ENCODE data around the gene ST6GAL1.

Gene ST6GAL1

GRCh38 chr3:187024536-187025226 lies 94.4 kb downstream of the ST6GAL1 start:
- no peak for DNase-seq

DNA sequence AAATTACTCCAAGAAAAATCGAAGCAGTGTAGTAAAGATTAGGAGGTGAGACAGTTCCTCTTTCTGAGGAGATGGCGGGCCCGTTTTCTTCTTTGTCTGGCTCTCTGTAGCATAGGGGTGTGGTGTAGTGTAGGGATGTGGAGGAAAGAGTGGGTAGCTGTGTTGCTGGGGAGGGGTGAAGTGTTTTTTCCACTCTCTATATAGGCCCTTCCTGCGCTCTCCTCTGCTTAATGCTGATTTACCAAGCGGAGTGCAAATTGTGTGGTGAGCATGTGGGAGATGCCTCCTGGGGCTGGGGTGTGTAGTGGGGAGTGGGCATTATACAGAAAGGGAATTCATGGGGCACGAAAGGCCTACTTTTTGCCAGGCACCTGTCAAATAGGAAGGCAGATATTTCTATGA lies 94.9 kb downstream of the ST6GAL1 start:
- DNase-seq, result no peak

GRCh38 chr3:187025656-187026316 lies 95.5 kb downstream of the ST6GAL1 start:
- no peak for DNase-seq

DNA sequence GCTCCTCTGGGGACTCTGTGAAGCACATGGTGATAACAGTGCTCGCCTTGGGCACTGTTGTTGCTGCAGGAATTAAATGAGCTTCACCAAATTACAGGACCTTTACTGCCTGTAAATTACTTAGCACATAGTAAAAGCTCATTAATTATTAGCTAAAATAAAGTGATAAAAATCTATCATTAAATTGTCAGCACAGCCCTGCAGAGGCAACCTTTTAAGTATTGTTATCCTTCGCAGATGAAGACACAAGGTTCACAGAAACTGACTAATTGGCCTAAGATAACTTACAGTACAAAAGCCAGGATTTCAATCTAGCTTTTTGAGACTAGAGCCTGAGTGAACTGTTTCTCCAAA lies 96.0 kb downstream of the ST6GAL1 start:
- DNase-seq, result no peak

DNA sequence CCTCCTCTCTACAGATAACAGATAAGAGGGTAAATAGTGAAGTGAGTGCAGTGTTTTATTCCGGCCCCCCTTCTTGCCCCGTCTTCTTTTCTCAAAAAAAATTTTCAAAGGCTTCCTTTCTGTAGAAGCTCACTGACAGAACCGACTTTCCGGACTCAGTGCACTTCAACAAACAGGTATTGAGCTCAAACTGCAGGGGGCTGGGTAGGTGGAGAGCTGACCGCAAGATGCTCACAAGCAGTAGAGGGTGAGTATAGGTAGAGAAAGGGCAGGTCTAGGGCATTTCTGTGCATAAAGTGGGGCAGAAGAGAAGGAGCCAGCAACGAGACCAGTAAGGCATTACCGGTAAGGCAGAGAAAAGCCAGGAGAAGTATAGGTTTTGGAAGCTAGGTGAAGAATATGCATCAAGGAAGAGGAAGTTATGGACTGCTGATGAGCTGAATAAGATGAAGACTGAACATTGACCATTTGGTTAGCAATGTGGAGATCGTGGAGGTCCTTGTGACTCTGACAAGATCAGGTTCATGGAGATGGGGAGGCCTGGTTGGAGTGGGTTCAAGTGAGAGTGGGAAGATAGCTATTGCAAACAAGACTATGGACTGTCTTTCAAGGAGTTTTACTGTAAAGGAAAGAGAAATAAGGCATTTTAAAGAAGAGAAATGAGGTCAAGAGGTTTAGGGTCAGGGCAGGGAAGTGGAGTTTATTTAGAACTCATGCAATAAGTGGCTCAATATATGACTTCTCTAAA lies 97.4 kb downstream of the ST6GAL1 start:
- DNase-seq, result peak; percentile 49

GRCh38 chr3:187031934-187032333 lies 101.6 kb downstream of the ST6GAL1 start:
- no peak for DNase-seq

- DNase-seq, result no peak
Measured at GRCh38 chr3:187036394-187036793, 106.1 kb downstream of the ST6GAL1 start.

GRCh38 chr3:187039100-187039722 lies 108.9 kb downstream of the ST6GAL1 start:
- no peak for DNase-seq

DNA sequence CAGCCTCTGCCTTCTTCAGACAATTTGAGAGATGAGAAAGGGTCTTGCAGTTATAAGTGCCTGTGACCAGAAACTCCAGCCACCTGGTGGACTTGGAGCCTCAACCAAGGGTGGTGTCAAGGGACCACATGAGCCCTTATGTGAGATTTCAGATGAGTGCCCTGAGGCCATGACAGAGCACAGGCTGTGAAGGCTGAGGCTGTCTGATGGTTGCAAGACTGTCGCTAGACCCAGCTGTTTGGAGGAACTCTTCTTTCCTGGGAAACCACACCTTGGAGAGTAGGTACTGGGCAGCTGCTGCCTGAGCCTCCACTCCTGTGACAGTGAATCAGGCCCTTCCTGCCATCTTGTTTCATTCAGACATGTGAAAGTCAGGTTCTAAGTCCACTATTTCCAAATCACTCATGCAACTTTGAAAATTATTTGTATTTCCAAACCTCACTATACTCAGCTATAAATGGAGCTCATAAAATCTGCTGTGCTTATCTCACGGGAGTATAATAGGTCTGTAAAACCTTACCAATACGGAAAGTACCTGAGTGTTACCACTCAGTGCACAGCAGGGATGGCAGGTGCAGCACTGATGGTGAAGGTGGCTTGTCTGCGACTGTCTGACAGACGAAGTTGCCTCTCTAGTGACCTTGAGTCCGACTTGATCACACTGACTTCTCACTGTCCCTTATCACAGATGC lies 109.5 kb downstream of the ST6GAL1 start:
- DNase-seq, result no peak

GRCh38 chr3:187040516-187041361 lies 110.4 kb downstream of the ST6GAL1 start:
- DNase-seq, result no peak

- no peak for DNase-seq
Measured at GRCh38 chr3:187041362-187042307, 111.3 kb downstream of the ST6GAL1 start.

GRCh38 chr3:187042346-187042745 lies 112.0 kb downstream of the ST6GAL1 start:
- DNase-seq, result no peak

DNA sequence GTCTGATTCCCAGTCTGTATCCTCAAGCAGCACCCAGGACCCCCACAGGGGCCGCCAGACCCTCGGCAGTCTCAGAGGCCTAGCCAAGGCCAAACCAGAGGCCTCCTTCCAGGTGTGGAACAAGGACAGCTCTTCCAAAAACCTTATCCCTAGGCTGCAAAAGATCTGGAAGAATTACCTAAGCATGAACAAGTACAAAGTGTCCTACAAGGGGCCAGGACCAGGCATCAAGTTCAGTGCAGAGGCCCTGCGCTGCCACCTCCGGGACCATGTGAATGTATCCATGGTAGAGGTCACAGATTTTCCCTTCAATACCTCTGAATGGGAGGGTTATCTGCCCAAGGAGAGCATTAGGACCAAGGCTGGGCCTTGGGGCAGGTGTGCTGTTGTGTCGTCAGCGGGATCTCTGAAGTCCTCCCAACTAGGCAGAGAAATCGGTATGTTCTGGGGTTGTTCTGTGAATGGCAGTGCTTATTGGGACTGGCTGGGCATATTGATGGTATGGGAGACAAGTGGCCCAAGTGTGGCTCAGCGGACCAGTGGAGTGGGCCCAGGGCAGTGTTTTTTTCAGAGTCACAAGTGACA lies 112.6 kb downstream of the ST6GAL1 start:
- DNase-seq, result no peak

DNA sequence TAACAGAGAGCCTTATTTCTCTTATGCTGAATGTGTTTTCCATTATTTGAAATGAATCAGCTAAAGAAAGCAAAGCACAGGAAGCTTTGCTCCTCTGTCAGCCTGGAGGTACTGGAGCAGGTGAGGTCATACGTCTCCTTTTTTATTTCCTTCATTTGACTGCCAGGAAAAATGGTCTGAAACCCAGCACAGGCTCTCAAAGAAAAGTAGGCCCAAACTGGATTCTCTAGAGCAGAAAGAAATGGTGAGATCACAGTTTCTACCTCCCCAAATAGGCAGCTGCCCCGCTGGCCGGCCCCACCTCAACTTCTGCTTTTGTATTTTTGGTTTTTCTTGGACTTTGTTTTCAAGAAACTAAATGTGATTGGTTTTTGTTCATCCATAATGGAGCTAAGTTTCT lies 113.9 kb downstream of the ST6GAL1 start:
- DNase-seq, result no peak

DNA sequence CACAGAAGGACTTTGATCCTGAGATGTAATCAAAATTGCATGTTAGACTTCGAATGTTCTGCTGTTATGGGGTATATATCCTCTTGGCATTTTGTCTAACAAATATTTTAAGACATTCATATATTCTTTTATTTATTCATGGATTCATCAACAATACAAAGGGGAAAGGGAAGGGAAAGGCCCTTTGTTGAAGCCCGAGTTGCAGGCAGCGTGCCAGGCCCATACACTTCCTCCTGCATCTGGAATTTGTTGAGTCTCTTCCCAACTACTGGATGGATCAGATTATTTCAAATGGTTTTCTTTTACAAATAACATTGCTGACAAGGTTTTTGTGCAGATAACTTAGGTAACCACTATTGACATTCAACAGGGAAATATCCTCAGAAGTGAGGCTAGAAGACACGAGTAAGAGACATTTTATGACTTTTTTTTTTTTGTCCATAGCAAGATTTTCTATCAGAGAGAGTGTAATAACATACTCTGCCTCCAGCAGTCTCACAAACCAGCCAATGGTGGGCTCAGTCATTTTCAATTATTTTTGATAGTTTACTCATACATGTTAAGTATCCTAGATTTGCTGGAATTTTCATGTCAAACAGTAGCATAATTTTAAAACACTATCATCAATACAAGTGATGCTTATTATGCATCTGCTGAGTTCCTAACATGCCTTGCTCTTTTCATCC lies 114.7 kb downstream of the ST6GAL1 start:
- no peak for DNase-seq

DNA sequence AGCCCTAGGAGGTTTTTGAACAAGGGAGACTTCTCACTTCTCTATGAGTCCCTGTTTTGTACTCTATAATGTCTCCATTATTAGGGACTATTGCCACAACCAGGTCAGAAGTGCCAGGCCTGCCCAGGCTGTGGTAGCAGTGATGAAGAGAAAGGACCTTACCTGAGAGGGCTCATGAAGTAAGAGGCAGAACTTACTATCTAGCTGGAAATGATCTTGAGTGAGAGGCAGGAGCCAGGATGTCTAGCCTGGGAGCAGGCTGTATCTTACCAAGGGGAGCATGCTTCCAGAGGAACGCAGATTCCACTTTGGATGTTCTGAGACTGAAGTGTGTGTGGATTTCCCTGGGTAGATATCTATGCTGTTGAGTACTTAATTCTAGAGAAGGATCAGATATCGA lies 115.7 kb downstream of the ST6GAL1 start:
- DNase-seq, result no peak

- DNase-seq, result no peak
Measured at GRCh38 chr3:187049462-187050101, 119.3 kb downstream of the ST6GAL1 start.

- DNase-seq, result no peak
Measured at GRCh38 chr3:187051066-187051465, 120.7 kb downstream of the ST6GAL1 start.

GRCh38 chr3:187051724-187052366 lies 121.5 kb downstream of the ST6GAL1 start:
- DNase-seq, result no peak
